Measurements from ENCODE around the gene TTC34. TPM values are rescaled to one million over a fixed set of nuclear protein-coding genes. Genes with fewer than 3 reads are reported as not detected.

Gene TTC34
- total and polyA plus RNA-seq, 2 of the 13 experiments (the other 11 are each of a cell fraction or from before 2014, with no cell fraction given), result 0.07 to 0.11 TPM

- no peaks in the 10 kb centered on the region for H4K20me1 ChIP-seq (ENCODE audit: insufficient read depth, low read length)
- intact Hi-C loops (cut with micrococcal nuclease; ENCODE audit: unreplicated experiment), result no loop called here
- H3K9ac ChIP-seq (ENCODE audit: insufficient read depth, low read depth, low read length), result no peak overlapping the region
- no peaks in the 10 kb centered on the region for H3K9me3 ChIP-seq (ENCODE audit: low read length)
- in situ Hi-C loops (cut with HindIII; ENCODE audit: extremely low pct_ligation_motif_present, low pct_unique_long_range_greater_than_20kb), result no loop called here
- no peaks in the 10 kb centered on the region for H3K79me2 ChIP-seq (ENCODE audit: insufficient read depth, low read length)
- POLR2A ChIA-PET, result no interaction called here
- 0% methylated on average over 1 of the region's 1 CpG for WGBS (ENCODE audit: low lambda C conversion rate)
- H2AFZ ChIP-seq (ENCODE audit: low read length), result no peak overlapping the region
- H3K36me3 ChIP-seq (replicated peaks in 1 of 2; ENCODE audit: control insufficient read depth in 1 of 2, insufficient read depth in 2 of 2, low read length in 2 of 2), result no peaks in the 10 kb centered on the region
- no peak overlapping the region for H3K4me2 ChIP-seq (ENCODE audit: low read depth, low read length)
- no peak for FAIRE-seq
- H3K4me1 ChIP-seq (ENCODE audit: insufficient read depth, low read length), result peaks cover 3% of the 10 kb centered on the region; the same call in 1 of the 2 replicates
- H3K4me3 ChIP-seq (replicated peaks in 1 of 3; ENCODE audit: insufficient read depth in 1 of 3, low read depth in 2 of 3, low read length in 3 of 3), result no peak overlapping the region
- no peak for ATAC-seq
- BruUV-seq (replicated peaks), result no TSS peak
- TF ChIP-seq NCOA1 (CRISPR knock-in tag; IDR thresholded peaks at IDR 0.05) (no peak), ZNF264 (CRISPR knock-in tag; IDR thresholded peaks at IDR 0.05) (no peak), ZNF737 (CRISPR knock-in tag; IDR thresholded peaks at IDR 0.05; ENCODE audit: borderline replicate concordance) (no peak), ATRX (CRISPR knock-in tag; IDR thresholded peaks at IDR 0.05; ENCODE audit: borderline replicate concordance) (no peak), RARG (CRISPR knock-in tag; IDR thresholded peaks at IDR 0.05; ENCODE audit: low read depth) (no peak), MIXL1 (CRISPR knock-in tag; IDR thresholded peaks at IDR 0.05) (no peak), CHCHD3 (CRISPR knock-in tag; IDR thresholded peaks at IDR 0.05) (no peak), YEATS2 (CRISPR knock-in tag; IDR thresholded peaks at IDR 0.05; ENCODE audit: borderline replicate concordance) (no peak), MYC (CRISPR knock-in tag; IDR thresholded peaks at IDR 0.05; ENCODE audit: borderline replicate concordance) (no peak), FOXA3 (CRISPR knock-in tag; IDR thresholded peaks at IDR 0.05) (no peak), ZNF556 (CRISPR knock-in tag; IDR thresholded peaks at IDR 0.05; ENCODE audit: borderline replicate concordance) (no peak)
- TF ChIP-seq, protein P1, sequence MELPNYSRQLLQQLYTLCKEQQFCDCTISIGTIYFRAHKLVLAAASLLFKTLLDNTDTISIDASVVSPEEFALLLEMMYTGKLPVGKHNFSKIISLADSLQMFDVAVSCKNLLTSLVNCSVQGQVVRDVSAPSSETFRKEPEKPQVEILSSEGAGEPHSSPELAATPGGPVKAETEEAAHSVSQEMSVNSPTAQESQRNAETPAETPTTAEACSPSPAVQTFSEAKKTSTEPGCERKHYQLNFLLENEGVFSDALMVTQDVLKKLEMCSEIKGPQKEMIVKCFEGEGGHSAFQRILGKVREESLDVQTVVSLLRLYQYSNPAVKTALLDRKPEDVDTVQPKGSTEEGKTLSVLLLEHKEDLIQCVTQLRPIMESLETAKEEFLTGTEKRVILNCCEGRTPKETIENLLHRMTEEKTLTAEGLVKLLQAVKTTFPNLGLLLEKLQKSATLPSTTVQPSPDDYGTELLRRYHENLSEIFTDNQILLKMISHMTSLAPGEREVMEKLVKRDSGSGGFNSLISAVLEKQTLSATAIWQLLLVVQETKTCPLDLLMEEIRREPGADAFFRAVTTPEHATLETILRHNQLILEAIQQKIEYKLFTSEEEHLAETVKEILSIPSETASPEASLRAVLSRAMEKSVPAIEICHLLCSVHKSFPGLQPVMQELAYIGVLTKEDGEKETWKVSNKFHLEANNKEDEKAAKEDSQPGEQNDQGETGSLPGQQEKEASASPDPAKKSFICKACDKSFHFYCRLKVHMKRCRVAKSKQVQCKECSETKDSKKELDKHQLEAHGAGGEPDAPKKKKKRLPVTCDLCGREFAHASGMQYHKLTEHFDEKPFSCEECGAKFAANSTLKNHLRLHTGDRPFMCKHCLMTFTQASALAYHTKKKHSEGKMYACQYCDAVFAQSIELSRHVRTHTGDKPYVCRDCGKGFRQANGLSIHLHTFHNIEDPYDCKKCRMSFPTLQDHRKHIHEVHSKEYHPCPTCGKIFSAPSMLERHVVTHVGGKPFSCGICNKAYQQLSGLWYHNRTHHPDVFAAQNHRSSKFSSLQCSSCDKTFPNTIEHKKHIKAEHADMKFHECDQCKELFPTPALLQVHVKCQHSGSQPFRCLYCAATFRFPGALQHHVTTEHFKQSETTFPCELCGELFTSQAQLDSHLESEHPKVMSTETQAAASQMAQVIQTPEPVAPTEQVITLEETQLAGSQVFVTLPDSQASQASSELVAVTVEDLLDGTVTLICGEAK (IDR thresholded peaks at IDR 0.05), result no peak
- TF ChIP-seq, protein P1 (CRISPR knock-in tag; IDR thresholded peaks at IDR 0.05), result no peak
- TF ChIP-seq, protein P2, sequence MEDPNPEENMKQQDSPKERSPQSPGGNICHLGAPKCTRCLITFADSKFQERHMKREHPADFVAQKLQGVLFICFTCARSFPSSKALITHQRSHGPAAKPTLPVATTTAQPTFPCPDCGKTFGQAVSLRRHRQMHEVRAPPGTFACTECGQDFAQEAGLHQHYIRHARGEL (CRISPR knock-in tag; IDR thresholded peaks at IDR 0.05), result no peak
- TF ChIP-seq, protein P3, sequence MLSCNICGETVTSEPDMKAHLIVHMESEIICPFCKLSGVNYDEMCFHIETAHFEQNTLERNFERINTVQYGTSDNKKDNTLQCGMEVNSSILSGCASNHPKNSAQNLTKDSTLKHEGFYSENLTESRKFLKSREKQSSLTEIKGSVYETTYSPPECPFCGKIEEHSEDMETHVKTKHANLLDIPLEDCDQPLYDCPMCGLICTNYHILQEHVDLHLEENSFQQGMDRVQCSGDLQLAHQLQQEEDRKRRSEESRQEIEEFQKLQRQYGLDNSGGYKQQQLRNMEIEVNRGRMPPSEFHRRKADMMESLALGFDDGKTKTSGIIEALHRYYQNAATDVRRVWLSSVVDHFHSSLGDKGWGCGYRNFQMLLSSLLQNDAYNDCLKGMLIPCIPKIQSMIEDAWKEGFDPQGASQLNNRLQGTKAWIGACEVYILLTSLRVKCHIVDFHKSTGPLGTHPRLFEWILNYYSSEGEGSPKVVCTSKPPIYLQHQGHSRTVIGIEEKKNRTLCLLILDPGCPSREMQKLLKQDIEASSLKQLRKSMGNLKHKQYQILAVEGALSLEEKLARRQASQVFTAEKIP (CRISPR knock-in tag; IDR thresholded peaks at IDR 0.05; ENCODE audit: borderline replicate concordance), result no peak
- DNase-seq (ENCODE audit: low spot score), result no peak
- H3K27me3 ChIP-seq (ENCODE audit: control insufficient read depth in 1 of 2, insufficient read depth in 2 of 2, low read length in 2 of 2), result peaks cover 1 to 36% of the 10 kb centered on the region in 2 experiments
- H3K27ac ChIP-seq (ENCODE audit: extremely low read length, insufficient read depth, low read length), result no peak overlapping the region
- CTCF ChIA-PET (ENCODE audit: low intra/inter-chr PET ratio, low total read pairs), result interaction anchor here (0.6 kb wide), 1 partner anchor 854 kb away, joined by 4 read pairs; no protein-coding TSS in a partner anchor
Measured at GRCh38 chr1:2617971-2618470, 183.5 kb downstream of the TTC34 start.

Measured in HepG2 (cell line).